Tibial artery (tissue), 4 donors: ENCODE data around the gene ENOX2.

Source experiments
- DNase-seq, 2 donors: peaks; one replicate each; pipeline ENCODE4 v3.0.0-alpha.2; 2019
- H3K27ac ChIP-seq, 2 donors: fragments of 200-600 bp; sonication (generic) in 1 of 2; 1 replicate in 1 of 2; 2 replicates in 1 of 2; pipeline ENCODE4 v1.5.1; 2018 to 2019; ENCODE audit warnings: mild to moderate bottlenecking in 1 of 2
- H3K27me3 ChIP-seq, 2 donors: fragments of 200-600 bp; sonication (generic) in 1 of 2; one replicate each; pipeline versions ENCODE4 v1.5.1 to v1.6.0; 2016 to 2019
- H3K36me3 ChIP-seq, 3 donors: fragments of 200-600 bp; sonication (generic) in 2 of 3; one replicate each; pipeline ENCODE4 v1.5.1; 2016 to 2019; ENCODE audit warnings: mild to moderate bottlenecking in 2 of 3
- H3K4me1 ChIP-seq, 4 donors: fragments of 200-600 bp; sonication (generic) in 2 of 4; 1 replicate in 3 of 4; 2 replicates in 1 of 4; pipeline ENCODE4 v1.5.1; 2016 to 2019
- H3K4me3 ChIP-seq, 2 donors: fragments of 200-600 bp; sonication (generic) in 1 of 2; 1 replicate in 1 of 2; 2 replicates in 1 of 2; pipeline ENCODE4 v1.5.1; 2018 to 2019; ENCODE audit warnings: mild to moderate bottlenecking in 2 of 2
- H3K9me3 ChIP-seq, 3 donors: fragments of 200-600 bp; sonication (generic) in 1 of 3; one replicate each; pipeline ENCODE4 v1.5.1; 2016 to 2019
- intact Hi-C: fragments of 100-400 bp; cut with DNase I; formaldehyde crosslinking; loops from one replicate; pipeline ENCODE4 v1.15.0; 2023; ENCODE audit warnings: low total_unique reads
- TF ChIP-seq, protein P1 (sequence below), 2 experiments: fragments of 200-600 bp in 1 of 2; fragments of 450-650 bp in 1 of 2; IDR thresholded peaks; one replicate each; pipeline ENCODE4 v1.5.1; 2017 to 2019; ENCODE audit warnings: antibody characterized with exemption in 2 of 2, mild to moderate bottlenecking in 1 of 2, moderate library complexity in 1 of 2

Gene ENOX2

GRCh38 chrX:130676861-130677260 lies 226.1 kb downstream of the ENOX2 start:
- TF ChIP-seq, protein P1, sequence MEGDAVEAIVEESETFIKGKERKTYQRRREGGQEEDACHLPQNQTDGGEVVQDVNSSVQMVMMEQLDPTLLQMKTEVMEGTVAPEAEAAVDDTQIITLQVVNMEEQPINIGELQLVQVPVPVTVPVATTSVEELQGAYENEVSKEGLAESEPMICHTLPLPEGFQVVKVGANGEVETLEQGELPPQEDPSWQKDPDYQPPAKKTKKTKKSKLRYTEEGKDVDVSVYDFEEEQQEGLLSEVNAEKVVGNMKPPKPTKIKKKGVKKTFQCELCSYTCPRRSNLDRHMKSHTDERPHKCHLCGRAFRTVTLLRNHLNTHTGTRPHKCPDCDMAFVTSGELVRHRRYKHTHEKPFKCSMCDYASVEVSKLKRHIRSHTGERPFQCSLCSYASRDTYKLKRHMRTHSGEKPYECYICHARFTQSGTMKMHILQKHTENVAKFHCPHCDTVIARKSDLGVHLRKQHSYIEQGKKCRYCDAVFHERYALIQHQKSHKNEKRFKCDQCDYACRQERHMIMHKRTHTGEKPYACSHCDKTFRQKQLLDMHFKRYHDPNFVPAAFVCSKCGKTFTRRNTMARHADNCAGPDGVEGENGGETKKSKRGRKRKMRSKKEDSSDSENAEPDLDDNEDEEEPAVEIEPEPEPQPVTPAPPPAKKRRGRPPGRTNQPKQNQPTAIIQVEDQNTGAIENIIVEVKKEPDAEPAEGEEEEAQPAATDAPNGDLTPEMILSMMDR (IDR thresholded peaks at IDR 0.05), result no peak
- H3K27me3 ChIP-seq, result no peaks in the 10 kb centered on the region
- H3K36me3 ChIP-seq, result peaks cover 0 to 12% (median 5%) of the 10 kb centered on the region in 3 donors
- peaks cover 0 to 13% (median 11%) of the 10 kb centered on the region in 3 donors for H3K9me3 ChIP-seq
- H3K4me1 ChIP-seq, result peaks cover 0 to 45% (median 0%) of the 10 kb centered on the region in 4 donors
- no peak overlapping the region for H3K4me3 ChIP-seq
- intact Hi-C loops, result no loop called here
- no peak for DNase-seq
- H3K27ac ChIP-seq, result no peak overlapping the region

DNA sequence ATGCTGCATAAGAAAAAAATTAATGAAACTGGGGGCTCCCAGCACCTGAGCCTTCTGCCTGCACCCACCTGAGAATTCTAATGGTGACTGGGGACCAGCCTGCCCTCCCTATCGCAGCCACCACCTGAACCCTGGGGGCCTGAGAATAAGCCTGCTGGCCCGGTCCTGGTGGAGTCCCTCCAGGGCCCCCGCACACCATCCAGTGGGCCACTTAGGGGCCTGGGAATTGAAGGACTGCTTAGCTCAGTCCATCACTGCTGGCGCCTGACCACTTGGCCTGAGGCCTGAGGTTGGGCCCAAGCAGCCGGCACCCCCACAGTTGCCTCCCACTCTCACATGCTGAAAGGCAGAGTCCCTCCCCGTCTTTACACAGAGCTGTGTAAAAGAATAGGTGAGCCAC lies 230.8 kb downstream of the ENOX2 start:
- DNase-seq, result no peak
- peaks cover 0 to 49% (median 0%) of the 10 kb centered on the region in 4 donors for H3K4me1 ChIP-seq
- TF ChIP-seq, protein P1 (IDR thresholded peaks at IDR 0.05), result no peak
- H3K4me3 ChIP-seq, result no peak overlapping the region
- intact Hi-C loops, result no loop called here
- peaks cover 0 to 13% (median 11%) of the 10 kb centered on the region in 3 donors for H3K9me3 ChIP-seq
- H3K27me3 ChIP-seq, result no peaks in the 10 kb centered on the region
- H3K27ac ChIP-seq, result peak overlapping the region; percentile 63 to 77
- H3K36me3 ChIP-seq, result peaks cover 3 to 12% (median 5%) of the 10 kb centered on the region in 3 donors

GRCh38 chrX:130669233-130669632 lies 233.8 kb downstream of the ENOX2 start:
- Histone ChIP-seq H3K36me3 (peaks cover 4 to 13% (median 12%) of the 10 kb centered on the region in 3 donors), H3K4me1 (peaks cover 0 to 46% (median 0%) of the 10 kb centered on the region in 4 donors), H3K4me3 (no peak overlapping the region), H3K27me3 (no peaks in the 10 kb centered on the region), H3K27ac (peak overlapping the region in 1 of 2 donors; percentile 77), H3K9me3 (peaks cover 0 to 13% (median 11%) of the 10 kb centered on the region in 3 donors)
- intact Hi-C loops, result no loop called here
- TF ChIP-seq, protein P1 (IDR thresholded peaks at IDR 0.05), result no peak
- DNase-seq, result no peak

DNA sequence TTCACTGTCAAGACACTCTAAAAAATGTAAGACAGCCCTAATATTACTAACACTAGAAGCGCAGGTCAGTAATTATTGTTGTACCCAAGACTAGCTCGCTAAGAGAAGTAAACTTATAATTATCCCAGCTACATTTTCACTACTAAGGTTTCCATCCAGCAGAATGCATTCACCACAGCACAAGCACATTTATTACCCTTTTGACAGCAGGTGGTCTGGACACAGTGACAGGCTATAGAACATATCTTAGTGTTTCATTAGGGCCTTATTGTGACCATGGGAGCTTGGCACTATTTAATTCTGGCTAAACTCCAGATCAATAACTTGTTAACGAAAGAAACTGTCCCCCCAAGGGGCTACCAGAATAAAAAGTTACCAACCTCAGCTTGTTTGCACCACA lies 237.7 kb downstream of the ENOX2 start:
- peaks cover 0 to 22% (median 0%) of the 10 kb centered on the region in 4 donors for H3K4me1 ChIP-seq
- TF ChIP-seq, protein P1 (IDR thresholded peaks at IDR 0.05), result no peak

DNA sequence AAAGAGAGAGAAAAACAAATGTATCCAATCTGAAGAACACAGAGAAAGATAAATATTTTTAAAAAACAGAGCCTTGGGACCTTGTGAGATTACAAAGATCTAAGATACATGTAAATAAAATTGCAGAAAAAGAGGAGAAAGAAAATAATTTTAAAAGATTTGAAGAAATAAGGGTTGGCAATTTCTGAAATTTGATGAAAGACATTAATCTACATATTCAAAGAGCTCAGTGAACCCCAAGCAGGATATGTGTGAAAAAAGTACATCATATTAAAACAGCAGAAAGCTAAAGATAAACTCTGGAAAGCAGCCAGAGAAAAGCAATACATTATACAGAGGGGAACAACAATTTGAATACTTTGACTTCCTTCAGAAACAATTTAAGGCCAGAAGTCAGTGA lies 244.7 kb downstream of the ENOX2 start:
- Histone ChIP-seq H3K27me3 (no peaks in the 10 kb centered on the region), H3K36me3 (peaks cover 0 to 9% (median 5%) of the 10 kb centered on the region in 3 donors), H3K9me3 (peaks cover 0 to 7% (median 0%) of the 10 kb centered on the region in 3 donors), H3K4me1 (no peaks in the 10 kb centered on the region), H3K4me3 (no peak overlapping the region), H3K27ac (no peak overlapping the region)
- TF ChIP-seq, protein P1 (IDR thresholded peaks at IDR 0.05), result no peak
- intact Hi-C loops, result no loop called here
- DNase-seq, result no peak

More for the DNA sequence above, 237.7 kb downstream of the ENOX2 start:
- intact Hi-C loops, result no loop called here
- no peaks in the 10 kb centered on the region for H3K9me3 ChIP-seq
- H3K4me3 ChIP-seq, result no peak overlapping the region
- peaks cover 0 to 9% (median 8%) of the 10 kb centered on the region in 3 donors for H3K36me3 ChIP-seq
- H3K27ac ChIP-seq, result no peak overlapping the region
- H3K27me3 ChIP-seq, result no peaks in the 10 kb centered on the region
- no peak for DNase-seq
